GM18867 (cell line): ENCODE data around the gene RABGAP1L.
"Not testable (repeated sequence)": the region's sequence is repeated elsewhere in the genome, so short reads cannot be mapped to it uniquely, and the experiment has no call there.

Source experiments
- ATAC-seq: cut with Tn5 transposase; IDR thresholded peaks from one replicate; pipeline ENCODE4 v1.9.1; 2021; ENCODE audit warnings: mild to moderate bottlenecking, moderate library complexity; ENCODE audit not compliant: unreplicated experiment

RABGAP1L gene

GRCh38 chr1:175000697-175001187 lies 841.4 kb downstream of the RABGAP1L start:
- no peak for ATAC-seq

GRCh38 chr1:175002910-175003517 lies 843.7 kb downstream of the RABGAP1L start:
- ATAC-seq, result no peak

GRCh38 chr1:175003521-175003920 lies 844.2 kb downstream of the RABGAP1L start:
- ATAC-seq, result no peak

GRCh38 chr1:175005085-175005783 lies 845.9 kb downstream of the RABGAP1L start:
- ATAC-seq, result no peak

GRCh38 chr1:175009532-175009931 lies 850.2 kb downstream of the RABGAP1L start:
- ATAC-seq, result no peak

- ATAC-seq, result no peak
Measured at GRCh38 chr1:175013445-175013844, 854.1 kb downstream of the RABGAP1L start.

GRCh38 chr1:175015243-175015642 lies 855.9 kb downstream of the RABGAP1L start:
- no peak for ATAC-seq

- no peak for ATAC-seq
Measured at GRCh38 chr1:175019524-175019923, 860.2 kb downstream of the RABGAP1L start.

- peak; percentile 91 for ATAC-seq
Measured at GRCh38 chr1:175023043-175023921, 864.0 kb downstream of the RABGAP1L start, which contains the start of gene MRPS14. MRPS14 (minus strand) TSS chr1:175023425; CDS start chr1:175023408, 17 bp downstream.

- ATAC-seq, result not testable (repeated sequence)
Measured at GRCh38 chr1:175023922-175024242, 864.6 kb downstream of the RABGAP1L start.

- ATAC-seq, result no peak
Measured at GRCh38 chr1:175024773-175025172, 865.5 kb downstream of the RABGAP1L start.

GRCh38 chr1:175033953-175034352 lies 874.6 kb downstream of the RABGAP1L start:
- no peak for ATAC-seq

GRCh38 chr1:175034775-175035174 lies 875.5 kb downstream of the RABGAP1L start:
- no peak for ATAC-seq

- no peak for ATAC-seq
Measured at GRCh38 chr1:175035865-175036264, 876.5 kb downstream of the RABGAP1L start.

GRCh38 chr1:175036476-175036875 lies 877.2 kb downstream of the RABGAP1L start:
- ATAC-seq, result no peak

GRCh38 chr1:175037416-175037815 lies 878.1 kb downstream of the RABGAP1L start:
- ATAC-seq, result no peak

- no peak for ATAC-seq
Measured at GRCh38 chr1:175040324-175040879, 881.1 kb downstream of the RABGAP1L start.

GRCh38 chr1:175042650-175043049 lies 883.3 kb downstream of the RABGAP1L start:
- ATAC-seq, result no peak

- no peak for ATAC-seq
Measured at GRCh38 chr1:175043824-175044223, 884.5 kb downstream of the RABGAP1L start.

- not testable (repeated sequence) for ATAC-seq
Measured at GRCh38 chr1:175044591-175044990, 885.3 kb downstream of the RABGAP1L start.
